ENCODE data around the gene SPATA25.

Gene SPATA25

GRCh38 chr20:45848969-45849582 is 38.3 kb downstream of the SPATA25 start:
- DNase-seq (ENCODE audit: low read depth, low spot score): no peak
- no peak overlapping the region for H3K9ac ChIP-seq (ENCODE audit: insufficient read length, low read depth)
- H3K27me3 ChIP-seq (ENCODE audit: insufficient read depth, insufficient read length): no peaks in the 10 kb centered on the region
- peaks cover 29% of the 10 kb centered on the region for H3K36me3 ChIP-seq (ENCODE audit: insufficient read depth, insufficient read length, low read length)
- TF ChIP-seq ZNF274 (IDR thresholded peaks at IDR 0.05; ENCODE audit: low read depth, low read length) (no peak), YY1 (IDR thresholded peaks at IDR 0.05; ENCODE audit: insufficient read depth, insufficient read length) (no peak), SUZ12 (IDR thresholded peaks at IDR 0.05; ENCODE audit: extremely low read depth, insufficient read depth, insufficient read length) (no peak)
- H3K4me1 ChIP-seq (ENCODE audit: insufficient read depth, insufficient read length): no peaks in the 10 kb centered on the region
- no peaks in the 10 kb centered on the region for H3K9me3 ChIP-seq (ENCODE audit: insufficient read depth, low read length)
- no peak overlapping the region for H3K4me3 ChIP-seq (ENCODE audit: insufficient read length, low read depth)

GRCh38 chr20:45848421-45848820 is 39.0 kb downstream of the SPATA25 start:
- Histone ChIP-seq H3K27me3 (ENCODE audit: insufficient read depth, insufficient read length) (no peaks in the 10 kb centered on the region), H3K9me3 (ENCODE audit: insufficient read depth, low read length) (no peaks in the 10 kb centered on the region), H3K4me3 (ENCODE audit: insufficient read length, low read depth) (no peak overlapping the region), H3K36me3 (ENCODE audit: insufficient read depth, insufficient read length, low read length) (peaks cover 36% of the 10 kb centered on the region), H3K9ac (ENCODE audit: insufficient read length, low read depth) (no peak overlapping the region), H3K4me1 (ENCODE audit: insufficient read depth, insufficient read length) (no peaks in the 10 kb centered on the region)
- DNase-seq (ENCODE audit: low read depth, low spot score): no peak
- no peak for TF ChIP-seq ZNF274 (IDR thresholded peaks at IDR 0.05; ENCODE audit: low read depth, low read length)
- no peak for TF ChIP-seq SUZ12 (IDR thresholded peaks at IDR 0.05; ENCODE audit: extremely low read depth, insufficient read depth, insufficient read length)
- TF ChIP-seq YY1 (IDR thresholded peaks at IDR 0.05; ENCODE audit: insufficient read depth, insufficient read length): no peak

- Histone ChIP-seq H3K9ac (ENCODE audit: insufficient read length, low read depth) (no peak overlapping the region), H3K4me1 (ENCODE audit: insufficient read depth, insufficient read length) (no peaks in the 10 kb centered on the region), H3K27me3 (ENCODE audit: insufficient read depth, insufficient read length) (no peaks in the 10 kb centered on the region), H3K9me3 (ENCODE audit: insufficient read depth, low read length) (no peaks in the 10 kb centered on the region), H3K36me3 (ENCODE audit: insufficient read depth, insufficient read length, low read length) (peaks cover 62% of the 10 kb centered on the region), H3K4me3 (ENCODE audit: insufficient read length, low read depth) (no peak overlapping the region)
- DNase-seq (ENCODE audit: low read depth, low spot score): no peak
- no peak for TF ChIP-seq YY1 (IDR thresholded peaks at IDR 0.05; ENCODE audit: insufficient read depth, insufficient read length)
- TF ChIP-seq SUZ12 (IDR thresholded peaks at IDR 0.05; ENCODE audit: extremely low read depth, insufficient read depth, insufficient read length): no peak
- TF ChIP-seq ZNF274 (IDR thresholded peaks at IDR 0.05; ENCODE audit: low read depth, low read length): no peak
Observed at GRCh38 chr20:45845452-45845851, 42.0 kb downstream of the SPATA25 start.

- H3K27me3 ChIP-seq (ENCODE audit: insufficient read depth, insufficient read length): no peaks in the 10 kb centered on the region
- no peak for DNase-seq (ENCODE audit: low read depth, low spot score)
- no peaks in the 10 kb centered on the region for H3K4me1 ChIP-seq (ENCODE audit: insufficient read depth, insufficient read length)
- no peak overlapping the region for H3K4me3 ChIP-seq (ENCODE audit: insufficient read length, low read depth)
- H3K9me3 ChIP-seq (ENCODE audit: insufficient read depth, low read length): no peaks in the 10 kb centered on the region
- no peak overlapping the region for H3K9ac ChIP-seq (ENCODE audit: insufficient read length, low read depth)
- H3K36me3 ChIP-seq (ENCODE audit: insufficient read depth, insufficient read length, low read length): peaks cover 67% of the 10 kb centered on the region
- TF ChIP-seq SUZ12 (IDR thresholded peaks at IDR 0.05; ENCODE audit: extremely low read depth, insufficient read depth, insufficient read length) (no peak), ZNF274 (IDR thresholded peaks at IDR 0.05; ENCODE audit: low read depth, low read length) (no peak), YY1 (IDR thresholded peaks at IDR 0.05; ENCODE audit: insufficient read depth, insufficient read length) (no peak)
Observed at GRCh38 chr20:45843506-45843905, 43.9 kb downstream of the SPATA25 start.

GRCh38 chr20:45842169-45842812 is 45.1 kb downstream of the SPATA25 start:
- Histone ChIP-seq H3K4me3 (ENCODE audit: insufficient read length, low read depth) (no peak overlapping the region), H3K27me3 (ENCODE audit: insufficient read depth, insufficient read length) (no peaks in the 10 kb centered on the region), H3K9me3 (ENCODE audit: insufficient read depth, low read length) (no peaks in the 10 kb centered on the region), H3K36me3 (ENCODE audit: insufficient read depth, insufficient read length, low read length) (peaks cover 60% of the 10 kb centered on the region), H3K9ac (ENCODE audit: insufficient read length, low read depth) (no peak overlapping the region), H3K4me1 (ENCODE audit: insufficient read depth, insufficient read length) (no peaks in the 10 kb centered on the region)
- TF ChIP-seq ZNF274 (IDR thresholded peaks at IDR 0.05; ENCODE audit: low read depth, low read length): no peak
- no peak for TF ChIP-seq SUZ12 (IDR thresholded peaks at IDR 0.05; ENCODE audit: extremely low read depth, insufficient read depth, insufficient read length)
- no peak for TF ChIP-seq YY1 (IDR thresholded peaks at IDR 0.05; ENCODE audit: insufficient read depth, insufficient read length)
- no peak for DNase-seq (ENCODE audit: low read depth, low spot score)

GRCh38 chr20:45841407-45842129 is 45.9 kb downstream of the SPATA25 start:
- H3K36me3 ChIP-seq (ENCODE audit: insufficient read depth, insufficient read length, low read length): peaks cover 58% of the 10 kb centered on the region
- H3K9ac ChIP-seq (ENCODE audit: insufficient read length, low read depth): no peak overlapping the region
- H3K4me1 ChIP-seq (ENCODE audit: insufficient read depth, insufficient read length): no peaks in the 10 kb centered on the region
- no peaks in the 10 kb centered on the region for H3K9me3 ChIP-seq (ENCODE audit: insufficient read depth, low read length)
- no peaks in the 10 kb centered on the region for H3K27me3 ChIP-seq (ENCODE audit: insufficient read depth, insufficient read length)
- H3K4me3 ChIP-seq (ENCODE audit: insufficient read length, low read depth): no peak overlapping the region
- no peak for TF ChIP-seq ZNF274 (IDR thresholded peaks at IDR 0.05; ENCODE audit: low read depth, low read length)
- no peak for TF ChIP-seq SUZ12 (IDR thresholded peaks at IDR 0.05; ENCODE audit: extremely low read depth, insufficient read depth, insufficient read length)
- TF ChIP-seq YY1 (IDR thresholded peaks at IDR 0.05; ENCODE audit: insufficient read depth, insufficient read length): no peak
- DNase-seq (ENCODE audit: low read depth, low spot score): no peak

- Histone ChIP-seq H3K36me3 (ENCODE audit: insufficient read depth, insufficient read length, low read length) (peaks cover 54% of the 10 kb centered on the region), H3K9ac (ENCODE audit: insufficient read length, low read depth) (no peak overlapping the region)
- TF ChIP-seq YY1 (IDR thresholded peaks at IDR 0.05; ENCODE audit: insufficient read depth, insufficient read length): no peak
- no peak for TF ChIP-seq ZNF274 (IDR thresholded peaks at IDR 0.05; ENCODE audit: low read depth, low read length)
Observed at GRCh38 chr20:45840700-45841198, 46.7 kb downstream of the SPATA25 start.

More at GRCh38 chr20:45840700-45841198, 46.7 kb downstream of the SPATA25 start:
- Histone ChIP-seq H3K27me3 (ENCODE audit: insufficient read depth, insufficient read length) (no peaks in the 10 kb centered on the region), H3K9me3 (ENCODE audit: insufficient read depth, low read length) (no peaks in the 10 kb centered on the region), H3K4me1 (ENCODE audit: insufficient read depth, insufficient read length) (no peaks in the 10 kb centered on the region), H3K4me3 (ENCODE audit: insufficient read length, low read depth) (no peak overlapping the region)
- no peak for DNase-seq (ENCODE audit: low read depth, low spot score)

Measured in NT2/D1 (cell line).